ENCODE results near the gene GAS2L1.

The GAS2L1 gene

DNA sequence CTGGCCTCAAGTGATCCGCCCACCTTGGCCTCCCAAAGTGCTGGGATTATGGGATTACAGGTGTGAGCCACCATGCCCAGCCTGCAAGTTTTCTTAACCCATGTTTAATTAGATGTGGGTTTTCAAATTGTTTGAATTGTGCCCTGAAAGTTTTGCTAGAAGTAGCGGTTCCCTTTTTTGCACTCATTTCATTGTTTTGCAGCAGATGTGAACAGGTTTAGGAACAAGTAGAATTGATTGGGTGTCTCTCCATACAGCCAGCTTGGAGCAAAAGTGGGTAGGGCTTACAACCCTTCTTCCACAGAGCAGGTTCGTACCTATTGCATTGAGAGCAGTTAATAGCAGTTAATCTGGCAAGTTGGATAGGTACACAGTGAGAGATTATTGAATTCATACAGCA lies 22.3 kb upstream of the GAS2L1 start:
- TF ChIP-seq, protein P1, sequence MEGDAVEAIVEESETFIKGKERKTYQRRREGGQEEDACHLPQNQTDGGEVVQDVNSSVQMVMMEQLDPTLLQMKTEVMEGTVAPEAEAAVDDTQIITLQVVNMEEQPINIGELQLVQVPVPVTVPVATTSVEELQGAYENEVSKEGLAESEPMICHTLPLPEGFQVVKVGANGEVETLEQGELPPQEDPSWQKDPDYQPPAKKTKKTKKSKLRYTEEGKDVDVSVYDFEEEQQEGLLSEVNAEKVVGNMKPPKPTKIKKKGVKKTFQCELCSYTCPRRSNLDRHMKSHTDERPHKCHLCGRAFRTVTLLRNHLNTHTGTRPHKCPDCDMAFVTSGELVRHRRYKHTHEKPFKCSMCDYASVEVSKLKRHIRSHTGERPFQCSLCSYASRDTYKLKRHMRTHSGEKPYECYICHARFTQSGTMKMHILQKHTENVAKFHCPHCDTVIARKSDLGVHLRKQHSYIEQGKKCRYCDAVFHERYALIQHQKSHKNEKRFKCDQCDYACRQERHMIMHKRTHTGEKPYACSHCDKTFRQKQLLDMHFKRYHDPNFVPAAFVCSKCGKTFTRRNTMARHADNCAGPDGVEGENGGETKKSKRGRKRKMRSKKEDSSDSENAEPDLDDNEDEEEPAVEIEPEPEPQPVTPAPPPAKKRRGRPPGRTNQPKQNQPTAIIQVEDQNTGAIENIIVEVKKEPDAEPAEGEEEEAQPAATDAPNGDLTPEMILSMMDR (IDR thresholded peaks at IDR 0.05; ENCODE audit: low read depth, low read length, missing control alignments), result no peak
- Histone ChIP-seq H3K36me3 (replicated peaks) (peaks cover 90% of the 10 kb centered on the region), H3K4me3 (ENCODE audit: low read depth, low read length) (no peak overlapping the region), H3K27ac (no peak overlapping the region), H3K27me3 (replicated peaks) (no peaks in the 10 kb centered on the region)
- in situ Hi-C loops (cut with HindIII; ENCODE audit: low pct_ligation_motif_present, low sequenced_read_pairs), result no loop called here
- no peak for DNase-seq

DNA sequence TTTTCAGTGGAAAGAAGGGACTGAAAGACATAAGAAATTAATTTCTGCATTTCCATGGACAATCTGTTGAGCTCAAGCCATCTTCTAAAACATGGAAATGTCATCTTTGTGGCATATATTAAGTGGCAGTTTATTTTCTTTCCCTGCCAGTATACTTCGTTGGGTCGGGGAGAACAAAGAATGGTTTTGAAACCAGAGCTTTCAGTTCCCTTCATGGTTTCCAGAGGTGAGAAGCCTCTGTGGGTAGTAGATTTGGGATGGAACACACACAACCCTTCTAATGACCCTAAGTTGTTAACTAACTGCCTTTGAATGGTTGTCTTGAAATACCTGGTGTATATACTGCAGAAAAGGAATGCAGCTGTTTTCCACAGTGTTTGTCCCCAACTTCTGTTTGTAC lies 17.6 kb upstream of the GAS2L1 start:
- in situ Hi-C loops (cut with HindIII; ENCODE audit: low pct_ligation_motif_present, low sequenced_read_pairs), result no loop called here
- DNase-seq, result no peak
- Histone ChIP-seq H3K27me3 (replicated peaks) (no peaks in the 10 kb centered on the region), H3K36me3 (replicated peaks) (peaks cover 94% of the 10 kb centered on the region), H3K27ac (no peak overlapping the region), H3K4me3 (ENCODE audit: low read depth, low read length) (no peak overlapping the region)
- TF ChIP-seq, protein P1 (IDR thresholded peaks at IDR 0.05; ENCODE audit: low read depth, low read length, missing control alignments), result no peak

DNA sequence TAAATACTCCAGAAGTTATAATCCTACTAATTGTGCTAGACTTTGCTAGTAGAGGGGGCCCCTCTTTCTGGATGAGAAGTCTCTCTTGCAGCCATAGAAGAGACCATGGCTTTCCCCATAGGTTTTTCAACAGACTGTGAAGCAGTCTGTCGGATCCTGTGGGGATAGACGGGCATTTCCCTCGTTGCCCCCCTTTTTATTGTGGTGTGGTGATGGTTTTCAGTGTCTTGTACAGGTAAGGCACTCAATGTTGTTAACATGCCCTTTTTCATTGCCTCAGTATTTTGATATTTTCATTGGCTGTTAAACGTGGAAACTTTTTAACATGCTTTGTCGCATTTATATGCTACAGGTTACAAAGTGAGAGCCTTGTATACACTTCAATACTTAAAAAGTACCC lies 16.4 kb upstream of the GAS2L1 start:
- DNase-seq, result no peak
- Histone ChIP-seq H3K4me3 (ENCODE audit: low read depth, low read length) (no peak overlapping the region), H3K27me3 (replicated peaks) (no peaks in the 10 kb centered on the region), H3K36me3 (replicated peaks) (peaks cover 96% of the 10 kb centered on the region), H3K27ac (no peak overlapping the region)
- TF ChIP-seq, protein P1 (IDR thresholded peaks at IDR 0.05; ENCODE audit: low read depth, low read length, missing control alignments), result no peak
- in situ Hi-C loops (cut with HindIII; ENCODE audit: low pct_ligation_motif_present, low sequenced_read_pairs), result no loop called here

DNA sequence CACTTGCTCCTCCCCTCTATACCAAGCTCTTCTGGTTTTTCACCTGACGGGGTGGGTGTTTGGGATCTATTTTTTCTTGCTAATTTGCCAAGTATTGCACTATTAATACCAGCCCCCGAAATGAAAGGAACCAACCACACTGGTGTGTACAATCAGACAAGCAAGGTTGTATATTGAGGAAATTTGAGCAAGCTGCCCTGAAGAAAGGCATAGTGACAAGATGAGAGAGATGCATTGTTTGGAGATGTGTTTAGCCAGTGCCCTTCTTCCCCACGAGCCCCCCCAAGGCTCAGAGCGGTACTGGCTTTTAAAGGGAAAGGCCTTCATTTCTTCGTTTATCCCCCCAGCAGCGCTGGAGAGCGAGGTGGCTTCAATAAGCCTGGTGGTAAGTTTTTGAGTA lies 15.2 kb upstream of the GAS2L1 start:
- DNase-seq, result no peak
- Histone ChIP-seq H3K27ac (no peak overlapping the region), H3K4me3 (ENCODE audit: low read depth, low read length) (no peak overlapping the region), H3K27me3 (replicated peaks) (no peaks in the 10 kb centered on the region), H3K36me3 (replicated peaks) (peaks cover 96% of the 10 kb centered on the region)
- in situ Hi-C loops (cut with HindIII; ENCODE audit: low pct_ligation_motif_present, low sequenced_read_pairs), result no loop called here
- TF ChIP-seq, protein P1 (IDR thresholded peaks at IDR 0.05; ENCODE audit: low read depth, low read length, missing control alignments), result no peak

DNA sequence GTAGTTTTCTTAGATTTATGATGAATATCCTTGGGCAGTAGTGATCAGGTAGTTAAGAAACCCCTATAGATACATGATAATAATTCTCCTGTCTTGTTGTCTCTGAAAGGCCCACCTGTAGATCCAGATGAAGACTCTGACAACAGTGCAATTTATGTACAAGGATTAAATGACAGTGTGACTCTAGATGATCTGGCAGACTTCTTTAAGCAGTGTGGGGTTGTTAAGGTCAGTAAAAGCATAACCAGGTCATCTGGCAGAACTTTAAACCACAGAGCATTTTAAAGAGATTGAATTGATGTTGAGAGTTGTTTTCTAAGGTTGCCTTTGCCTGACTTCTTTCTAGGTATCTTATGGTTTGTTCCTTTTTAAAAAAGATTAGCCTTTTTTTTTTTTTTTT lies 14.1 kb upstream of the GAS2L1 start:
- Histone ChIP-seq H3K27ac (no peak overlapping the region), H3K27me3 (replicated peaks) (no peaks in the 10 kb centered on the region), H3K36me3 (replicated peaks) (peaks cover 97% of the 10 kb centered on the region), H3K4me3 (ENCODE audit: low read depth, low read length) (no peak overlapping the region)
- in situ Hi-C loops (cut with HindIII; ENCODE audit: low pct_ligation_motif_present, low sequenced_read_pairs), result no loop called here
- TF ChIP-seq, protein P1 (IDR thresholded peaks at IDR 0.05; ENCODE audit: low read depth, low read length, missing control alignments), result no peak
- DNase-seq, result no peak

DNA sequence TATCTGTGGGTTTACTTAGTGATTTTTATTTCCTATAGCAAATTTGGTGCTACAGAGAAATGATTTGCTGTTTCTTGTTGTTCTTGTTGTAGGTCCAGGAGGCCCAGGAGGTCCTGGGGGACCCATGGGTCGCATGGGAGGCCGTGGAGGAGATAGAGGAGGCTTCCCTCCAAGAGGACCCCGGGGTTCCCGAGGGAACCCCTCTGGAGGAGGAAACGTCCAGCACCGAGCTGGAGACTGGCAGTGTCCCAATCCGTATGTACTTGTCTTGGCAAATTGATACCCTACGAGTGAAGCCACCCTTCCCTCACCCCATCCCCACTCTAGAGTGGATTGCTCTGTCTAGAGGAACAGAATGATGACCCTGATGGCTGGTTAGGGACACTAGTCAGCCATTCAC lies 7.8 kb upstream of the GAS2L1 start:
- in situ Hi-C loops (cut with HindIII; ENCODE audit: low pct_ligation_motif_present, low sequenced_read_pairs), result no loop called here
- DNase-seq, result no peak
- TF ChIP-seq, protein P1 (IDR thresholded peaks at IDR 0.05; ENCODE audit: low read depth, low read length, missing control alignments), result no peak

More for the DNA sequence above, 7.8 kb upstream of the GAS2L1 start:
- Histone ChIP-seq H3K4me3 (ENCODE audit: low read depth, low read length) (no peak overlapping the region), H3K27me3 (replicated peaks) (no peaks in the 10 kb centered on the region), H3K36me3 (replicated peaks) (peaks cover 76% of the 10 kb centered on the region), H3K27ac (no peak overlapping the region)

Data from brain microvascular endothelial cell (primary cell).